ENCODE data around the gene CEACAM16.
A peak's percentile ranks its signal among the peaks of the same experiment; 100 is the strongest.

Gene CEACAM16

DNA sequence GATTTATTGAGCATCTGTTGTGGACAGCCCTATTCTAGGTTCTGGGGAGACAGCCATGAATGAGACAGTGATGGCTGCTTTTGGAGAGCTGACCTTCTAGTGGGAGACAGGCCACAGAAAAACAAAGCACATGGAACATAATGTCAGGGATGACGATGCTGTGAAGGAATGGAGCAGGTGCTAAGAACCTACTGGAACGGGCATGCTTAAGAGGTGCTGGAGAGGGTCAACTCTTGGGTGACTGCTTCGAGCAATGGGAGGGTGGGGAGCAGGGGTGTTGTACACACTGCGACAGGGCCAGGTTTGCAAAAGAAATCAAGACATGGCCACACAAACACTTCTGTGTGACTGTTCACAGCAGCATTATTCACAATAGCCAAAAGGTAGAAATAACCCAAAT is 12.1 kb upstream of the CEACAM16 start:
- TF ChIP-seq, protein P1, sequence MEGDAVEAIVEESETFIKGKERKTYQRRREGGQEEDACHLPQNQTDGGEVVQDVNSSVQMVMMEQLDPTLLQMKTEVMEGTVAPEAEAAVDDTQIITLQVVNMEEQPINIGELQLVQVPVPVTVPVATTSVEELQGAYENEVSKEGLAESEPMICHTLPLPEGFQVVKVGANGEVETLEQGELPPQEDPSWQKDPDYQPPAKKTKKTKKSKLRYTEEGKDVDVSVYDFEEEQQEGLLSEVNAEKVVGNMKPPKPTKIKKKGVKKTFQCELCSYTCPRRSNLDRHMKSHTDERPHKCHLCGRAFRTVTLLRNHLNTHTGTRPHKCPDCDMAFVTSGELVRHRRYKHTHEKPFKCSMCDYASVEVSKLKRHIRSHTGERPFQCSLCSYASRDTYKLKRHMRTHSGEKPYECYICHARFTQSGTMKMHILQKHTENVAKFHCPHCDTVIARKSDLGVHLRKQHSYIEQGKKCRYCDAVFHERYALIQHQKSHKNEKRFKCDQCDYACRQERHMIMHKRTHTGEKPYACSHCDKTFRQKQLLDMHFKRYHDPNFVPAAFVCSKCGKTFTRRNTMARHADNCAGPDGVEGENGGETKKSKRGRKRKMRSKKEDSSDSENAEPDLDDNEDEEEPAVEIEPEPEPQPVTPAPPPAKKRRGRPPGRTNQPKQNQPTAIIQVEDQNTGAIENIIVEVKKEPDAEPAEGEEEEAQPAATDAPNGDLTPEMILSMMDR (IDR thresholded peaks at IDR 0.05; ENCODE audit: low read depth, low read length, missing control alignments) = no peak
- no peak for DNase-seq (ENCODE audit: low read depth)
- no peak overlapping the region for H3K4me3 ChIP-seq (ENCODE audit: low read depth, low read length)

DNA sequence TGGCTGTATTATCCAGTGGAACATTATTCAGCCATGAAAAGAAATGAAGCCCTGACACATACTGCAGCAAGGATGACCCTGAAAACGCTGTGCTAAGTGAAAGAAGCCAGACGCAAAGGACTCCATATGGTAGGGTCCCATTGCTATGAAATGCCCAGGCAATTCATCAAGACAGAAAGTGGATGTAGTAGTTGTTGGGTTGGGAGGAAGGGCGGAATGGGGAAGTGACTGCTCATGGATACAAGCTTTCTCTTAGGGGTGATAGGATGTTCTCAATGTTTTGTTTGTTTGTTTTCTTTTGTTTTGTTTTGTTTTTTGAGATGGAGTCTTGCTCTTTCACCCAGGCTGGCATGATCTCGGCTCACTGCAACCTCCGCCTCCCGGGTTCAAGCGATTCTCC is 11.1 kb upstream of the CEACAM16 start:
- TF ChIP-seq, protein P1 (IDR thresholded peaks at IDR 0.05; ENCODE audit: low read depth, low read length, missing control alignments) = no peak
- H3K4me3 ChIP-seq (ENCODE audit: low read depth, low read length) = no peak overlapping the region
- DNase-seq (ENCODE audit: low read depth) = no peak

DNA sequence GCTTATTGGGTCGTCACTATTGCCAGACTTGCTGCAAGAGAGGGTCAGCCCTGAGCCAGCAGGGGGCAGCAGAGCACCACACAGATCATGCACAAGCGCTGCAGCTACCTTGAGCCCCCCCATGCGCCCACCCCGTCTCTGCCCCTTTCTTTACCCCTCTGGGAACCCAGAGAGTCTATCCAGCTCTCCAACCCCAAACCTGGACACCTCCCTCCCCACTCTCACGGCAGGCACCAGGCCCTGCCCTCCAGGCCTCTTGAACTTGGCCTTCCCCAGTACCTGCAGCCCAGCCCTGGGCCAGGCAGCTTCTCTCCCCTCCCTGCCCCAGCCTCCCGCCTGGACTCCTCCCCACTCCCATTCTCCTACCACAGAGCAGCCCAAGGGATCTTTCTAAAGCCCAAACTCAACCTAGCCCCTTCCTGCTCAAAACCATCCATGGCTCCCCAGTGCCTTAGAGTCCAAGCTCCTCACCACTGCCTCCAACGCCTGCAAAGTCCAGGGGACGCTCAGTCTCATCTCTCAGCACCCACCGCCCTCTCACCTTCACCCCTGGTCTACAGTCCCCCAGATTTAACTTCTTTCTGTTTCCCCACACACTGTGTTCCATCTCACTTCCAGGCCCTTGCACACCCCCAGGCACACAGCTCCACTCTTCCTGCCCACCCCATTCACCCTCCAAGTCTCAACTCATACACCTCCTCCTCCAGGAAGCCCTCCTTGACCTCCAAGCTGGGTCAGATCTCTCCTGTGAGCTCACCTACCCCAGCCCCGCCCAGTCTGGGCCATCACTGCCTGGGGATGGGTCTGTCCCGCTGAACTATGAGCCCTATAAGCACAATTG is 9.4 kb upstream of the CEACAM16 start:
- DNase-seq (ENCODE audit: low read depth) = peak; percentile 30
- no peak overlapping the region for H3K4me3 ChIP-seq (ENCODE audit: low read depth, low read length)
- TF ChIP-seq, protein P1 (IDR thresholded peaks at IDR 0.05; ENCODE audit: low read depth, low read length, missing control alignments) = peak; percentile 97

DNA sequence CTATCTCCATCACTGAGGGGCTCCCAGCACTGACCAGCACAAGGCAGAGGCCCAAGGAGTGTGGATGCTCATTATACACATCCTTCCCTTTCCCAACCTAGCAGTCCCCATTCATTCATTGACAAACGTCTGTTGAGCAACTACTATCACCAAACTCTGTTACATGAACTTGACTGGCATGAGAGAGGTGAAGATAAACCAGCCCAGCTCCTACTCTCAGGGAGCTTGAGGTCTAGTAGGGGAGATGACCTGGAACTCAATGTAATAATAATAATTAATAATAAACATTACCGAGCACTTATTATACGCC is 8.9 kb upstream of the CEACAM16 start:
- no peak overlapping the region for H3K4me3 ChIP-seq (ENCODE audit: low read depth, low read length)
- DNase-seq (ENCODE audit: low read depth) = no peak
- TF ChIP-seq, protein P1 (IDR thresholded peaks at IDR 0.05; ENCODE audit: low read depth, low read length, missing control alignments) = no peak

DNA sequence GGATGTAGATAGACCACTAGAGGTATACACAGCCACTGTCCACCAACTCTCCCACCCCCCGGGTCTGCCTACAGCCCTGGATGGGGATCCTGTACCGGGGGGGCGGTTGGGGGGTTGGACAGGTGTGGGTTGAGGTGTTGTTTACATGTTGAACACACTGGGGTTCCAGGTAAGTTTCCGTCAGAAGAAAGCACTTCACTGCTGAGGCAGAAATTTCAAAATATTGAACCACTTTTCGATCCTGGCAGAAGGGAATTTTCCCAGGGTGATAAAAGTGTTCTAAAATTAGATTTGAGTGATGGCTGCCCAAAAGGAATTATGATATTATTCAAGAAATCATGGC is 6.6 kb upstream of the CEACAM16 start:
- TF ChIP-seq, protein P1 (IDR thresholded peaks at IDR 0.05; ENCODE audit: low read depth, low read length, missing control alignments) = no peak
- no peak overlapping the region for H3K4me3 ChIP-seq (ENCODE audit: low read depth, low read length)
- DNase-seq (ENCODE audit: low read depth) = no peak

DNA sequence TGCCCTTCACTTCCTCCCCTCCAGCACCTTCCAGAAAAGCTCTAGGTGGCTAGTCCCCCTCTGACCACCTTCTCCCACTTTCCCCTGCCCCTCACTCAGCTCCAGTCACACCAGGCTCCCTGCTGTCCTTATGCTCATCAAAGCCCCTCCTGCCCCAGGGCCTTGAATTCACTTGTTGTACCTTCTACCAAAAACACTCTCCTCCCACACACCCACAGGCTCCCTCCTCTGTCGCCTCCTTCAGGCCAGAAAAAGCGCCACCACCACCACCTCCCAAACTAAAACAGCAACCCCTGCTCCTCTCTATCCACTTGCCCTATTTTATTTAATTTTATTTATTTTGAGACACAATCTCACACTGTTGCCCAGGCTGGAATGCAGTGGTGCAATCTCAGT is 4.8 kb upstream of the CEACAM16 start:
- TF ChIP-seq, protein P1 (IDR thresholded peaks at IDR 0.05; ENCODE audit: low read depth, low read length, missing control alignments) = peak; percentile 57
- H3K4me3 ChIP-seq (ENCODE audit: low read depth, low read length) = no peak overlapping the region
- DNase-seq (ENCODE audit: low read depth) = no peak

Data from GM12864 (cell line).